ENCODE data around the gene YJEFN3. TPM values are rescaled to one million over a fixed set of nuclear protein-coding genes. Genes with fewer than 3 reads are reported as not detected.

YJEFN3 gene
- total RNA-seq, 1 donor from 2014 or later, result 2.1 TPM

DNA sequence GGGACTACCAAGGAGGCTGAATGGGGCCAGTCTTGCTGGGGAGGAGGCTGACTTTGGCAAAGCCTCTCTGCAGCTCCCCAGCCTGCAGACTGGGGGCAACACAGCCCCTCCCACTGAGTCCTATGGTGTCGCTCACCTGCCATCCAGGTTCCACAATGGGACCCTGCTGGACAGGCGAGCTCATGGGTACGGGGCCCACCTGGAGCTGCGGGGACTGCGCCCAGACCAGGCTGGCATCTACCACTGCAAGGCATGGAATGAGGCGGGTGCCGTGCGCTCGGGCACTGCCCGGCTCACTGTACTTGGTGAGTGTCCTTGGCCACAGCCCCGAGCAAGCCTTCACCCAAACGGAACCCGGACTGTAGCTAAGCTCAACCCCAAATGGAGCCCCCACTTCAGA is 14.4 kb downstream of the YJEFN3 start:
- TF ChIP-seq, protein P1, sequence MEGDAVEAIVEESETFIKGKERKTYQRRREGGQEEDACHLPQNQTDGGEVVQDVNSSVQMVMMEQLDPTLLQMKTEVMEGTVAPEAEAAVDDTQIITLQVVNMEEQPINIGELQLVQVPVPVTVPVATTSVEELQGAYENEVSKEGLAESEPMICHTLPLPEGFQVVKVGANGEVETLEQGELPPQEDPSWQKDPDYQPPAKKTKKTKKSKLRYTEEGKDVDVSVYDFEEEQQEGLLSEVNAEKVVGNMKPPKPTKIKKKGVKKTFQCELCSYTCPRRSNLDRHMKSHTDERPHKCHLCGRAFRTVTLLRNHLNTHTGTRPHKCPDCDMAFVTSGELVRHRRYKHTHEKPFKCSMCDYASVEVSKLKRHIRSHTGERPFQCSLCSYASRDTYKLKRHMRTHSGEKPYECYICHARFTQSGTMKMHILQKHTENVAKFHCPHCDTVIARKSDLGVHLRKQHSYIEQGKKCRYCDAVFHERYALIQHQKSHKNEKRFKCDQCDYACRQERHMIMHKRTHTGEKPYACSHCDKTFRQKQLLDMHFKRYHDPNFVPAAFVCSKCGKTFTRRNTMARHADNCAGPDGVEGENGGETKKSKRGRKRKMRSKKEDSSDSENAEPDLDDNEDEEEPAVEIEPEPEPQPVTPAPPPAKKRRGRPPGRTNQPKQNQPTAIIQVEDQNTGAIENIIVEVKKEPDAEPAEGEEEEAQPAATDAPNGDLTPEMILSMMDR (IDR thresholded peaks at IDR 0.05; ENCODE audit: insufficient read depth, low read length, poor library complexity, severe bottlenecking), result no peak
- no peak for DNase-seq (ENCODE audit: low read depth)
- Histone ChIP-seq H3K27me3 (ENCODE audit: control insufficient read depth, insufficient read depth, low read length) (peaks cover 43% of the 10 kb centered on the region), H3K36me3 (ENCODE audit: control insufficient read depth, insufficient read depth, low read length) (no peaks in the 10 kb centered on the region), H3K4me3 (ENCODE audit: low read depth, low read length) (no peak overlapping the region)

DNA sequence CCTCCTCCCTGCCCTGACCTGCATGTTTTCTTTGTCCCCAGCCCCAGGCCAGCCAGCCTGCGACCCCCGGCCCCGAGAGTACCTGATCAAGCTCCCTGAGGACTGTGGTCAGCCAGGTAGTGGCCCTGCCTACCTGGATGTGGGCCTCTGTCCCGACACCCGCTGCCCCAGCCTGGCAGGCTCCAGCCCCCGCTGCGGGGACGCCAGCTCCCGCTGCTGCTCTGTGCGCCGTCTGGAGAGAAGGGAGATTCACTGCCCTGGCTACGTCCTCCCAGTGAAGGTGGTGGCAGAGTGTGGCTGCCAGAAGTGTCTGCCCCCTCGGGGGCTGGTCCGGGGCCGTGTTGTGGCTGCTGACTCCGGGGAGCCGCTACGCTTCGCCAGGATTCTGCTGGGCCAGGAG is 14.9 kb downstream of the YJEFN3 start:
- H3K27me3 ChIP-seq (ENCODE audit: control insufficient read depth, insufficient read depth, low read length), result peaks cover 37% of the 10 kb centered on the region
- H3K4me3 ChIP-seq (ENCODE audit: low read depth, low read length), result no peak overlapping the region
- no peaks in the 10 kb centered on the region for H3K36me3 ChIP-seq (ENCODE audit: control insufficient read depth, insufficient read depth, low read length)
- TF ChIP-seq, protein P1 (IDR thresholded peaks at IDR 0.05; ENCODE audit: insufficient read depth, low read length, poor library complexity, severe bottlenecking), result no peak
- no peak for DNase-seq (ENCODE audit: low read depth)

DNA sequence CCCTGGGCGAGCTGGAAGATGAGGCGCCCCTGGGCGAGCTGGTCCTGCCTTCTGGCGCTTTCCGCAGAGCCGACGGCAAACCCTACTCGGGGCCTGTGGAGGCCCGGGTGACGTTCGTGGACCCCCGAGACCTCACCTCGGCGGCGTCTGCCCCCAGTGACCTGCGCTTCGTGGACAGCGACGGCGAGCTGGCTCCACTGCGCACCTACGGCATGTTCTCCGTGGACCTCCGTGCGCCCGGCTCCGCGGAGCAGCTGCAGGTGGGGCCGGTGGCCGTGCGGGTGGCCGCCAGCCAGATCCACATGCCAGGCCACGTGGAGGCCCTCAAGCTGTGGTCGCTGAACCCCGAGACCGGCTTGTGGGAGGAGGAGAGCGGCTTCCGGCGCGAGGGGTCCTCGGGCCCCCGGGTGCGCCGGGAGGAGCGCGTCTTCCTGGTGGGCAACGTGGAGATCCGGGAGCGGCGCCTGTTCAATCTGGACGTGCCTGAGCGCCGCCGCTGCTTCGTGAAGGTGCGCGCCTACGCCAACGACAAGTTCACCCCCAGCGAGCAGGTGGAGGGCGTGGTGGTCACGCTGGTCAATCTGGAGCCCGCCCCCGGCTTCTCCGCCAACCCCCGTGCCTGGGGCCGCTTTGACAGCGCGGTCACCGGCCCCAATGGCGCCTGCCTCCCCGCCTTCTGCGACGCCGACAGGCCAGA is 15.7 kb downstream of the YJEFN3 start:
- no peak for DNase-seq (ENCODE audit: low read depth)
- Histone ChIP-seq H3K27me3 (ENCODE audit: control insufficient read depth, insufficient read depth, low read length) (peaks cover 32% of the 10 kb centered on the region), H3K4me3 (ENCODE audit: low read depth, low read length) (no peak overlapping the region), H3K36me3 (ENCODE audit: control insufficient read depth, insufficient read depth, low read length) (no peaks in the 10 kb centered on the region)
- TF ChIP-seq, protein P1 (IDR thresholded peaks at IDR 0.05; ENCODE audit: insufficient read depth, low read length, poor library complexity, severe bottlenecking), result no peak

DNA sequence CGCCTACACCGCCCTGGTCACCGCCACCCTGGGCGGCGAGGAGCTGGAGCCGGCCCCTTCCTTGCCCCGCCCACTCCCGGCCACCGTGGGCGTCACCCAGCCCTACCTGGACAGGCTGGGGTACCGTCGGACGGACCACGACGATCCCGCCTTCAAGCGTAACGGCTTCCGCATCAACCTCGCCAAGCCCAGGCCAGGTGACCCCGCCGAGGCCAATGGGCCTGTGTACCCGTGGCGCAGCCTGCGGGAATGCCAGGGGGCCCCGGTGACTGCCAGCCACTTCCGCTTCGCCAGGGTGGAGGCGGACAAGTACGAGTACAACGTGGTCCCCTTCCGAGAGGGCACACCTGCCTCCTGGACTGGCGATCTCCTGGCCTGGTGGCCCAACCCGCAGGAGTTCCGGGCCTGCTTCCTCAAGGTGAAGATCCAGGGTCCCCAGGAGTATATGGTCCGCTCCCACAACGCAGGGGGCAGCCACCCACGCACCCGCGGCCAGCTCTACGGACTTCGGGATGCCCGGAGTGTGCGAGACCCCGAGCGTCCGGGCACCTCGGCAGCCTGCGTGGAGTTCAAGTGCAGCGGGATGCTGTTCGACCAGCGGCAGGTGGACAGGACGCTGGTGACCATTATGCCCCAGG is 16.4 kb downstream of the YJEFN3 start:
- Histone ChIP-seq H3K4me3 (ENCODE audit: low read depth, low read length) (no peak overlapping the region), H3K36me3 (ENCODE audit: control insufficient read depth, insufficient read depth, low read length) (no peaks in the 10 kb centered on the region), H3K27me3 (ENCODE audit: control insufficient read depth, insufficient read depth, low read length) (peaks cover 25% of the 10 kb centered on the region)
- no peak for DNase-seq (ENCODE audit: low read depth)
- TF ChIP-seq, protein P1 (IDR thresholded peaks at IDR 0.05; ENCODE audit: insufficient read depth, low read length, poor library complexity, severe bottlenecking), result no peak

DNA sequence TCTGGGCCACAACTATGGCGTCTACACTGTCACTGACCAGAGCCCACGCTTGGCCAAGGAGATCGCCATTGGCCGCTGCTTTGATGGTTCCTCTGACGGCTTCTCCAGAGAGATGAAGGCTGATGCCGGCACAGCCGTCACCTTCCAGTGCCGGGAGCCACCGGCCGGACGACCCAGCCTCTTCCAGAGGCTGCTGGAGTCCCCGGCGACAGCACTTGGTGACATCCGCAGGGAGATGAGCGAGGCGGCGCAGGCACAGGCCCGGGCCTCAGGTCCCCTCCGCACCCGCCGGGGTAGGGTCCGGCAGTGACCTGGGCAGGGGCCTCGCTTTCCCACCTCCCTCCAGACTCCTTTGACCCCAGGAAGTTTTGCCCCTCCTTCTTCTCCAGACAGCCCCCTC is 17.0 kb downstream of the YJEFN3 start:
- Histone ChIP-seq H3K36me3 (ENCODE audit: control insufficient read depth, insufficient read depth, low read length) (no peaks in the 10 kb centered on the region), H3K4me3 (ENCODE audit: low read depth, low read length) (no peak overlapping the region), H3K27me3 (ENCODE audit: control insufficient read depth, insufficient read depth, low read length) (peaks cover 19% of the 10 kb centered on the region)
- no peak for DNase-seq (ENCODE audit: low read depth)
- TF ChIP-seq, protein P1 (IDR thresholded peaks at IDR 0.05; ENCODE audit: insufficient read depth, low read length, poor library complexity, severe bottlenecking), result no peak

Data from kidney epithelial cell (primary cell).